Liver (tissue), 9 donors: ENCODE results near the gene ARVCF. TPM values are rescaled to one million over a fixed set of nuclear protein-coding genes. Genes with fewer than 3 reads are reported as not detected.

ENCODE experiments used
- DNase-seq: peaks from one replicate; pipeline ENCODE4 v3.0.0-alpha.2; 2017; ENCODE audit warnings: low spot score
- H3K27ac ChIP-seq, 2 donors: one replicate each; pipeline ENCODE4 v1.7.0; 2013; ENCODE audit warnings: inconsistent platforms in 2 of 2, low read length in 2 of 2, control low read depth in 1 of 2, low read depth in 1 of 2, mild to moderate bottlenecking in 1 of 2
- H3K27me3 ChIP-seq, 4 donors: one replicate each; pipeline versions ENCODE4 v1.6.1 to v1.7.0; 2013; ENCODE audit warnings: low read length in 3 of 4, inconsistent platforms in 1 of 4, mild to moderate bottlenecking in 1 of 4, moderate library complexity in 1 of 4; ENCODE audit not compliant: control insufficient read depth in 4 of 4, insufficient read depth in 4 of 4
- H3K36me3 ChIP-seq, 4 donors: one replicate each; pipeline versions ENCODE4 v1.6.1 to v1.7.0; 2013; ENCODE audit warnings: low read length in 3 of 4, mild to moderate bottlenecking in 3 of 4, low read depth in 1 of 4, moderate library complexity in 1 of 4; ENCODE audit not compliant: control insufficient read depth in 4 of 4, insufficient read depth in 3 of 4
- H3K4me1 ChIP-seq, 4 donors: one replicate each; pipeline versions ENCODE4 v1.6.1 to v1.7.0; 2013; ENCODE audit warnings: low read length in 3 of 4, mild to moderate bottlenecking in 3 of 4, moderate library complexity in 1 of 4; ENCODE audit not compliant: control insufficient read depth in 4 of 4, insufficient read depth in 4 of 4
- H3K4me3 ChIP-seq, 3 donors: one replicate each; pipeline versions ENCODE4 v1.6.1 to v1.7.0; 2013; ENCODE audit warnings: low read length in 3 of 3, control low read depth in 1 of 3, low read depth in 1 of 3, mild to moderate bottlenecking in 1 of 3
- H3K9ac ChIP-seq, 2 donors: one replicate each; pipeline ENCODE4 v1.7.0; 2013; ENCODE audit warnings: low read length in 2 of 2, mild to moderate bottlenecking in 2 of 2, moderate library complexity in 2 of 2, control low read depth in 1 of 2, low read depth in 1 of 2
- H3K9me3 ChIP-seq, 4 donors: one replicate each; pipeline versions ENCODE4 v1.6.1 to v1.7.0; 2013; ENCODE audit warnings: low read length in 3 of 4; ENCODE audit not compliant: control insufficient read depth in 4 of 4
- ATF3 ChIP-seq: IDR thresholded peaks from 2 replicates; pipeline ENCODE4 v1.6.1; 2016; ENCODE audit warnings: antibody characterized with exemption
- CTCF ChIP-seq: fragments of 150-350 bp; IDR thresholded peaks from 2 replicates; pipeline ENCODE4 v1.5.1; 2017; ENCODE audit warnings: improper control_type of control experiment, low read depth, low read length; ENCODE audit not compliant: missing input control
- EGR1 ChIP-seq, 2 donors: IDR thresholded peaks; 2 replicates each; pipeline ENCODE4 v1.6.1; 2016 to 2018; ENCODE audit warnings: antibody characterized with exemption in 2 of 2, low read depth in 2 of 2
- FOXA1 ChIP-seq: IDR thresholded peaks from 2 replicates; pipeline ENCODE4 v1.6.1; 2016; ENCODE audit warnings: antibody characterized with exemption
- FOXA2 ChIP-seq: IDR thresholded peaks from 2 replicates; pipeline ENCODE4 v1.6.1; 2016; ENCODE audit warnings: antibody characterized with exemption
- GABPA ChIP-seq, 2 donors: IDR thresholded peaks in 1 of 2; conservative IDR thresholded peaks in 1 of 2; 2 replicates each; pipeline ENCODE4 v1.6.1; 2016; ENCODE audit warnings: antibody characterized with exemption in 2 of 2, mild to moderate bottlenecking in 1 of 2, moderate library complexity in 1 of 2
- HNF4A ChIP-seq, 2 donors: conservative IDR thresholded peaks; 2 replicates each; pipeline ENCODE4 v1.6.1; 2016; ENCODE audit warnings: antibody characterized with exemption in 2 of 2, mild to moderate bottlenecking in 2 of 2
- HNF4G ChIP-seq: IDR thresholded peaks from 2 replicates; pipeline ENCODE4 v1.6.1; 2016; ENCODE audit warnings: antibody characterized with exemption
- JUND ChIP-seq, 2 donors: IDR thresholded peaks; 2 replicates each; pipeline ENCODE4 v1.6.1; 2016; ENCODE audit warnings: antibody characterized with exemption in 2 of 2
- MAX ChIP-seq: IDR thresholded peaks from 2 replicates; pipeline ENCODE4 v1.6.1; 2016; ENCODE audit warnings: antibody characterized with exemption
- NR2F2 ChIP-seq: IDR thresholded peaks from 2 replicates; pipeline ENCODE4 v1.6.1; 2016; ENCODE audit warnings: antibody characterized with exemption
- RAD21 ChIP-seq, 2 donors: IDR thresholded peaks; 2 replicates each; pipeline ENCODE4 v1.6.1; 2016; ENCODE audit warnings: antibody characterized with exemption in 2 of 2, mild to moderate bottlenecking in 2 of 2
- REST ChIP-seq: IDR thresholded peaks from 2 replicates; pipeline ENCODE4 v1.6.1; 2016; ENCODE audit warnings: antibody characterized with exemption, mild to moderate bottlenecking
- RXRA ChIP-seq, 2 donors: IDR thresholded peaks; 2 replicates each; pipeline ENCODE4 v1.6.1; 2017 to 2018; ENCODE audit warnings: antibody characterized with exemption in 2 of 2, mild to moderate bottlenecking in 1 of 2
- SP1 ChIP-seq: IDR thresholded peaks from 2 replicates; pipeline ENCODE4 v1.6.1; 2018; ENCODE audit warnings: antibody characterized with exemption, mild to moderate bottlenecking
- TAF1 ChIP-seq: conservative IDR thresholded peaks from 2 replicates; pipeline ENCODE4 v1.6.1; 2016; ENCODE audit warnings: antibody characterized with exemption, mild to moderate bottlenecking
- YY1 ChIP-seq: IDR thresholded peaks from 2 replicates; pipeline ENCODE4 v1.6.1; 2016; ENCODE audit warnings: antibody characterized with exemption, mild to moderate bottlenecking
- ZBTB33 ChIP-seq: IDR thresholded peaks from 2 replicates; pipeline ENCODE4 v1.6.1; 2016; ENCODE audit warnings: antibody characterized with exemption
- WGBS: extraction: QIAGEN DNeasy Blood & Tissue Kit; methylation state at CpG from one replicate; pipeline ENCODE4 v1.1.7; 2013; 5-methylcytosine and 5-hydroxymethylcytosine counted together
- polyA plus RNA-seq, 2 donors: library from polyadenylated mRNA; stranded (reverse) in 1 of 2; unstranded in 1 of 2; fragments of 200-250 nt in 1 of 2; fragments of >200 nt in 1 of 2; fragmentation: Nextera tagmentation in 1 of 2; extraction: Ambion mirVana in 1 of 2; gene quantifications; one replicate each; pipeline versions ENCODE4 v1.2.1 to v1.2.3, GENCODE V29; 2013 to 2015
- total RNA-seq, 2 donors: library from RNA; depleted of rRNA; stranded (reverse); fragments of >200 nt; gene quantifications; one replicate each; pipeline ENCODE4 v1.2.3, GENCODE V29; 2014
- donor health status: healthy.
- donor health status: healthy.
- donor health status: healthy.
- donor health status: healthy.
- donor health status: healthy.

The ARVCF gene
- total and polyA plus RNA-seq, 4 donors, result 3.8 to 48.8 (median 26.1) TPM

GRCh38 chr22:19993926-19994325 lies 22.7 kb downstream of the ARVCF start:
- Histone ChIP-seq H3K4me1 (peaks cover 6 to 48% (median 30%) of the 10 kb centered on the region in 4 donors), H3K27ac (peak overlapping the region in 1 of 2 donors; percentile 14), H3K36me3 (no peaks in the 10 kb centered on the region), H3K4me3 (no peak overlapping the region), H3K9ac (no peak overlapping the region), H3K9me3 (no peaks in the 10 kb centered on the region), H3K27me3 (no peaks in the 10 kb centered on the region)
- WGBS, result 93% methylated on average over 7 of the region's 7 CpGs
- no peak for DNase-seq
- TF ChIP-seq CTCF (no peak), REST (no peak), GABPA (IDR thresholded peaks at IDR 0.05 in 1 of 2, conservative IDR thresholded peaks at IDR 0.05 in 1 of 2) (no peak), SP1 (no peak), YY1 (no peak), FOXA1 (no peak), NR2F2 (no peak), RAD21 (IDR thresholded peaks at IDR 0.05) (no peak)

GRCh38 chr22:19992921-19993355 lies 23.7 kb downstream of the ARVCF start:
- peak overlapping the region in 1 of 2 donors; percentile 33 for H3K27ac ChIP-seq
- no peak for DNase-seq
- H3K9me3 ChIP-seq, result no peaks in the 10 kb centered on the region
- WGBS, result 58% methylated on average over 6 of the region's 6 CpGs
- TF ChIP-seq TAF1 (no peak), NR2F2 (no peak), REST (no peak), CTCF (no peak), SP1 (no peak), HNF4A (conservative IDR thresholded peaks at IDR 0.05) (peak in 1 of 2 donors; percentile 70), YY1 (no peak), ZBTB33 (no peak), RXRA (IDR thresholded peaks at IDR 0.05) (peak; percentile 5 to 67), HNF4G (no peak), FOXA2 (no peak), FOXA1 (no peak), GABPA (IDR thresholded peaks at IDR 0.05 in 1 of 2, conservative IDR thresholded peaks at IDR 0.05 in 1 of 2) (no peak), JUND (IDR thresholded peaks at IDR 0.05) (no peak), RAD21 (IDR thresholded peaks at IDR 0.05) (peak in 1 of 2 donors; percentile 7), EGR1 (IDR thresholded peaks at IDR 0.05; ENCODE audit: low read depth in 2 of 2) (no peak), ATF3 (no peak), MAX (no peak)
- no peak overlapping the region for H3K4me3 ChIP-seq
- H3K4me1 ChIP-seq, result peaks cover 2 to 40% (median 24%) of the 10 kb centered on the region in 4 donors
- H3K27me3 ChIP-seq, result no peaks in the 10 kb centered on the region
- H3K9ac ChIP-seq, result no peak overlapping the region
- no peaks in the 10 kb centered on the region for H3K36me3 ChIP-seq
